Fibroblast of peridontal ligament (primary cell): ENCODE measurements around the gene TTYH2.
A peak's percentile ranks its signal among the peaks of the same experiment; 100 is the strongest.

Experiments used
- DNase-seq: peaks from one replicate; pipeline ENCODE4 v3.0.0-alpha.2; 2010; ENCODE audit errors: extremely low read depth

TTYH2 gene

DNA sequence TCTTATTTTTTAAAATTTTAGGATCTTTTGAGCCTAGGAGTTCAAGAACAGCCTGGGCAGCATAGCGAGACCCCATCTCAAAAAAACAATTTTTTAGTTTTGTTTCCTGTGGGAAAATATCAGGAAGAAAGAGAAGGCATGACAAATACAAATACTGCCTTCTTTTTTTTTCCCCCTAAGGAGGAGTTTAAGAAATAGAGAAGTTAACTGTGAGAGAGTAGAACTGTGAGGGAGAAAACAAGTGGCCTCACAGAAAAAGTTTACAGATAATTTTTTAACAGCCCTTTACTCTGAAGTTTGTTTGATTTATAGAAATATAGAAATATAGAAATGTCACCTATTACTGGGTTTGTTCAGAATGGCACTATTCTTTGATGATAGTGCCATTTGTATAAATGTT lies 21.1 kb downstream of the TTYH2 start:
- DNase-seq = no peak

GRCh38 chr17:74235040-74235581 lies 21.7 kb downstream of the TTYH2 start:
- DNase-seq = peak; percentile 8

GRCh38 chr17:74235911-74236371 lies 22.6 kb downstream of the TTYH2 start:
- DNase-seq = no peak

DNA sequence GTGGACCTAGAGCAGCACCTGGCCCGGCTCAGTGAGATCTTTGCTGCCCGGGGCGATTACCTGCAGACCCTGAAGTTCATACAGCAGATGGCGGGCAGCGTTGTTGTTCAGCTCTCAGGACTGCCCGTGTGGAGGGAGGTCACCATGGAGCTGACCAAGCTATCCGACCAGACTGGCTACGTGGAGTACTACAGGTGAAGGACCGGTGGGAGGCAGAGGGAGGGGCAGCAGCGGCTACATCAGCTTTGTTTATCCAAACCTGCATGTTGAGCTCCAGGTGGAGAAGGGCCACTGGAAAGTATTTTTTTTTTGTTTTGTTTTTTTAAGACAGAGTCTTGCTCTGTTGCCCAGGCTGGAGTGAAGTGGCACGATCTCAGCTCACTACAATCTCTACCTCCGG lies 23.9 kb downstream of the TTYH2 start:
- DNase-seq = no peak

DNA sequence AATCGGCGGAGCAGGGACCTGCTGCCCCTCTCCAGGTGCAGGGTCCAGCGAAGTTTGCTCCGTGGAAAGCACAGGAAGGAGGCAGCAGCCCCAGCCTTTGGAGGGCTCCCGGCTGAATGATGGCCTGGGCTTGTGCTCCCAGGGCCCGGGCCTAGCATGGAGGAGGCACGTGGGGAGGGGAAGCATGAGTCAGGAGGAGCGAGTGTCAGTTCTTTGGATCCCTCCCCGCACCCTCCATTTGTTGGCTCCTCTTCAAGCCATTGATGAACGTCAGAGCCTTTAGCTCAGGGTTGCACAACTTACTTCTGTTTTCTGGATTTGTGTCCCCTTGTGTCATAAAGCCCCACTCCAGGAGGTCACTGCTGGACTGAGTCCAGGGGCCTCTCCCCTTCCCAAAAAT lies 25.8 kb downstream of the TTYH2 start:
- DNase-seq = peak; percentile 18

GRCh38 chr17:74240618-74241205 lies 27.3 kb downstream of the TTYH2 start:
- peak; percentile 28 for DNase-seq

GRCh38 chr17:74241431-74241830 lies 28.1 kb downstream of the TTYH2 start:
- DNase-seq = peak; percentile 4

- DNase-seq = no peak
These were observed 28.5 kb downstream of the TTYH2 start for GRCh38 chr17:74241847-74242246.

- no peak for DNase-seq
These were observed 29.8 kb downstream of the TTYH2 start for GRCh38 chr17:74243013-74243755.

DNA sequence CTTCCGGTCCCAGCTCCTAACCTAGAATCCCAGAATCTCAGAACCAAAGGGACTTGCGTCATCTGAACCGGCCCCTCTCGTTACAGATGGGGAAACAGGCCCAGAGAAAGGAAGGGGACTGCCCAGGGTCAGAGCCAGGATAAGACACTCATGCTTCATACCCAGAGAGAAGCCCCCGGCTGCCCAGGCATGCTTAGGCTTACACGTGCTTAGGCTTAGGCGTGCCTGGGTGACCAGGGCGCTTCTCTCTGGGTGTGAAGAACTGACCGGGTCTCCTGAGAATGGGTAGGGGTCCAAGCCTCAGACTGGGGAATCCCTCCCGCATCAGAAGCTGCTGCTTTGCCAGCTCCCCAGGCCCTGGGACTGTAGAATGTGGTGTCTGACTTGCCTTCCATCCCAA lies 30.8 kb downstream of the TTYH2 start:
- DNase-seq = no peak

DNA sequence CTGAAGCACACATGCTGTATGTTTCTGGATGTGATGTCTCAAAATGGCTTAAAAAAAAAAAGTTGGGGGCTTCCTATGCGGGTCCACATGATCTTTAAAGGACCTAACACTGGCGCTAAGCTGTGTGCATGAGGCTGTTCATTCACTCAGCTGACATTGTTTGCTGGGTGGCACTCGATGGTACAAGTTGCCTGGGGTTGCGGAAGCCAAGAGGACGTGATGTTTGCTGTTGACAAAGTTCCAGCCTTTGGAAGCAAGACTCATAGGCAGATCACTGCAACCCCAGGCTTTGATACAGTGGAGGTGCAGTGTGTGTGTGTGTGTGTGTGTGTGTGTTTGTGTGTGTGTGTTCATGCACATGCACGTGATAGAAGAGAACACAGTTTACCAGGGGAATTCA lies 31.2 kb downstream of the TTYH2 start:
- no peak for DNase-seq

DNA sequence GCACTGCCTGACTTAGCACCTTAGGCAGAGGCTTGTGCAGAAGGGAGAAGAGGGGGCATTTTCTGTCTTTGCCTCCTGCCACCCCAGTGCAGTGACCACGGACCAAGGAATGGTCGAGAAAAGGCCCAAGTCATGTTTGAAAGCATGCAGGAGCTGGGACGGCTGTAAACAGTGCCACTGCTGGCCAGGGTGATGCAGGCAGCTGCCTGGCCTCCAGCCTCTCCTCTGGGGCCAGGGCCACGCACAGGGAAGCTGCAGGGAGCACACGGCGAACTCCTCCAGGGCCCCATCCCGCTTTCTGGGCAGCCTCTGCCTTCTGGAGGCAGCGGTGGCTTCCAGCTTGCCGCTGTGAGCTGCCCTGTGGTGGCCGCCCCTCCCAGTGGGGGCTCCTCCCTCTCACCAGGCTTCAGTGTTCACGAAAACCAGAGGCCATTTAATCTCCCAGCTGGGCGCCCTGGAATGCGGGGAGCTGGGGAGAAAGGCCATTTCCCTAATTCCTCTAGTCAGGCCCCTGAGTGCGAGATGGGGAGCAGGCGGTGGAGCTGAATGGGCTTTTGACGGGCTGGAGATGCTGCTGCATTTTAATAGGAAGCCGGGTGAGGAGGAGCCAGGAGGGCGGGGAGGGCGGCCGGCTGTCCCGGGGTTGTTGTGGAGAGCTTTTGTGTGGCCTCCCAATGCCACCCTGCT lies 31.9 kb downstream of the TTYH2 start:
- no peak for DNase-seq

DNA sequence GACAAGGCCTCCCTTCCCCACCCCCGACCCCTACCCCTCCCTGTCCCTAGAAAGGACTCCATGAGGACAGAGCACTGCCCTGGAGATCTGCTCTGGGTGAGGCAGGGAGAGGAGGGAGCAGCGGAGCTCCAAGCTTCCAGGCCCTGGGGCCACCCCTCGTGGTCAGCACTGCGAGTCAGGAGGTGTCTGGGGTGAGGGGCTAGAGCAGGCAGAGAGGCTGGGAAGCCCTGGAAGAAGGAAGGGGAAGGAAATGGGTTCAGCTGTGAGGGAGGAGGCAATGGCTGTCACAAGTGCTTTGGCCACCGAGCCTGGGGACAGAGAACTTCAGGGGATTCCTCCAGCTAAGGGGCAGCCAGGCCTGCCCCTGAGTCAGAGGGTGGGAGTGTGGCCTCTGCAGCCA lies 32.5 kb downstream of the TTYH2 start:
- no peak for DNase-seq

GRCh38 chr17:74249590-74250270 lies 36.4 kb downstream of the TTYH2 start:
- no peak for DNase-seq

DNA sequence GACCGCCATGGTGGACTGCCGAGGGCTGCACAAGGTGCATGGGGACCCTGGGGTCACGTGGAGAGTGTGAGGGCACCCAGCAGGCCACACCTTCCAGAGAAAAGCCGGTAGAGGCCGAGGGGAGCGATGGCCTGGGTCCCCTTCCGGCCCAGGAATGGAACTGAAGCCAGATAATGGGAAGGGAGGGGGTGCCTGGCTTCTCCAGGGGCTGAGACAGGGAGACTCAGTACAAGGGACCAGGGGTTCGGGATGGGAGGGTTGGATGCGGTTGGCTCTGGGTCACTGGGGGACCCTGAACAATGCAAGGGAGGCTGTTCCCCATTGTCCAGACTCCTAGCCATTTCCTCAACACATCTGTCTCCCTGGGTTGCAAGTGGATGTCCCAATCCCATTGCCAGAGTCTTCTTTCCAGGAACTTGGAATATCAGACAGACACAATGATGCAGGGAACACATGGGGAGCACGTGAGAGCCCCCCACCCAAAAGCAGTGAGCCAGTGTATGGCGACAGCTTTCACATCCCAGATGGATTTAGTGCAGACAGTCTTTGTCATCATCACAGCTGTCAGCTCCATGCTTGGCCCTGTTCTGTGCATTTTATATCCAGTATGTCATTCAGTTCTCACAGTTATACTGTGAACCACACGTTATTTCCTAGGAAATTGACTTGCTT lies 37.1 kb downstream of the TTYH2 start:
- DNase-seq = no peak

GRCh38 chr17:74251051-74251450 lies 37.7 kb downstream of the TTYH2 start:
- no peak for DNase-seq

DNA sequence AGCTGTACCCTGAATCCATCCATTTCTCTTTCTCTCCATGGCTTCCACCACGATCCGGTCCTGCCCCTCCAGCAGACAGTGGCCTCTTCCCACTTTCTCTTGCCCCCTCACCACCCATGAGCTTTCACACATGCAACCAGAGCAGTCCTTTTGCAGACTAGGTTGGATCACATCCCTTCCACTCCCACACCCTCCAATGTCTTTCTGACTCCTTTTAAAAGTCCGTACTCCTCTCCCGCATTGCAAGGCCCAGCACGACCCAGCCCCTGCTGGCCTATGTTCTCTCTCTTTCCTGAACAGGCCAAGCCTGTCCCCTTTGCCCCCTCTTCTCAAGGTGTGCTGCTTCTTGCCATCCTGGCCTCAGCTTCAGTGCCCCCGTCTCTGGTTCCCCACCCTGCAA lies 38.2 kb downstream of the TTYH2 start:
- DNase-seq = no peak

DNA sequence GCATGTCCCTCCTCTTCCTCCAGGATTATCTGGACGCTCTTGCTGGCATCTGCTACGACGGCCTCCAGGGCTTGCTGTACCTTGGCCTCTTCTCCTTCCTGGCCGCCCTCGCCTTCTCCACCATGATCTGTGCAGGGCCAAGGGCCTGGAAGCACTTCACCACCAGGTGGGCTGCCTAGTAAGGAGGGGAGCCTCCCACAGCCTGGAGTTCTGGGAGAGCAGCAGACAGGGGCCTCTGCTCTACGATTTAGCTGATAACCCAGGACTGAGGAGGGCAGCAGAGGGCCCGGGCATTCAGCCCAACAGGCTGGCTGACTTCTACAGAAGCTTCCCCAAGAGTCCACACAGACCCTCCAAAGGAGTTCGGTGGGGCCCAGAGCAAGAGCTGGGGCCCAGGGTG lies 38.8 kb downstream of the TTYH2 start:
- no peak for DNase-seq

GRCh38 chr17:74253036-74253435 lies 39.7 kb downstream of the TTYH2 start:
- no peak for DNase-seq

GRCh38 chr17:74257311-74257710 lies 43.9 kb downstream of the TTYH2 start:
- DNase-seq = no peak

DNA sequence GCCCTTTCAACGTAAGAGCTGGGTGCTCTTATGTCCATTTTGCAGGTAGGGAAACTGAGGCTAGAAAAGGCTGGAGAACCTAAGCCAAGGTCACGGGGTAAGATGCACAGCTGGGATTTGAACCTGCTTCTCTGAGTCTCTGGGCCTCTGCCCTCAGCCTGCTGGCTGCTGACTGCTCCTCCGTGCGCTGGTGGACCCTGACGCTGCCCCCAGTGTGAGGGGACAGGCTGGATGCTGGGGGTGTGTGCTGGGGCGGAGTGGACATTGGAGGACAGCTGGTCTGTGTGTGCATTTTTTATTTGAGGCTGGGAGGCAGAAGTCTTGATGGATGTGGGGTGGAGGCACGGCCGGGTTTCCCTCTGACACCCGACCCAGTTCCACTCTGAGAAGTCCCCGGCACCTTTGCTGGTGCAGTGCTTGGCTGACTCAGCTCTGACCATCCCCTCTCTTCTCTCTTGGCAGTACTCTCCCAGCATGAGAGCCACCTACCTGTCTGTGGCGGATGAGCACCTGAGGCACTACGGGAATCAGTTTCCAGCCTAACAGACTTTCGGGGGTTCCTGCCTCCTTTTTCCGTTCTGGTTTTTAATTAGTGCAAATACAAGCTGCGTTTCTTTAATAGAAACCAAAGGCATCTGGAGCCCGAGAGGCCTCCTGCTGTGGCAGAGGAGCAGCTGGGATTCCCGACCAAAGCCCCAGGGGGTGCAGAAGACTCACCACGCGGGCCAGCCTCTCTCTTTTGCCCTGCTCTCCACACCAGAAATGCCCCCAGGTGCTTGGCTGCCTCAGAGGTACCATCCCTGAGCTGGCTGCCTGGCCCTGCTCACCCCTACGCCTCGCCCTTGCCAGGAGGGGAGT lies 46.5 kb downstream of the TTYH2 start:
- no peak for DNase-seq
